ENCODE results near the gene SLC2A13. TPM values are rescaled to one million over a fixed set of nuclear protein-coding genes. Genes with fewer than 3 reads are reported as not detected.
"Not testable (repeated sequence)": the region's sequence is repeated elsewhere in the genome, so short reads cannot be mapped to it uniquely, and the experiment has no call there.

SLC2A13 gene
- total RNA-seq, 6 donors from 2014 or later, result 9.9 to 25.9 (median 16.0) TPM

GRCh38 chr12:39824505-39825212 is 281.2 kb downstream of the SLC2A13 start:
- TF ChIP-seq CTCF (IDR thresholded peaks at IDR 0.05) (no peak), EP300 (IDR thresholded peaks at IDR 0.05) (peak in 1 of 4 donors; percentile 17), POLR2AphosphoS5 (IDR thresholded peaks at IDR 0.05) (no peak), POLR2A (IDR thresholded peaks at IDR 0.05) (no peak)
- Histone ChIP-seq H3K27me3 (no peaks in the 10 kb centered on the region), H3K27ac (no peak overlapping the region), H3K4me3 (no peak overlapping the region), H3K36me3 (peaks cover 0 to under 1% (median 0%) of the 10 kb centered on the region in 4 donors), H3K9me3 (no peaks in the 10 kb centered on the region), H3K4me1 (peaks cover 0 to 3% (median 0%) of the 10 kb centered on the region in 4 donors)
- ATAC-seq (ENCODE audit: low FRiP score in 2 of 2), result peak in 1 of 2 donors; percentile 34
- 62 to 70% methylated on average over 3 of the region's 3 CpGs for WGBS, 2 donors
- peak in 1 of 2 donors; percentile 72 for DNase-seq

GRCh38 chr12:39816671-39817185 is 289.2 kb downstream of the SLC2A13 start:
- H3K36me3 ChIP-seq, result no peaks in the 10 kb centered on the region
- H3K4me3 ChIP-seq, result no peak overlapping the region
- DNase-seq (no peak), ATAC-seq (ENCODE audit: low FRiP score in 2 of 2) (no peak)
- H3K4me1 ChIP-seq, result no peaks in the 10 kb centered on the region
- H3K27me3 ChIP-seq, result no peaks in the 10 kb centered on the region
- H3K27ac ChIP-seq, result no peak overlapping the region
- H3K9me3 ChIP-seq, result no peaks in the 10 kb centered on the region
- no peak for TF ChIP-seq EP300 (IDR thresholded peaks at IDR 0.05)
- no peak for TF ChIP-seq POLR2AphosphoS5 (IDR thresholded peaks at IDR 0.05)
- TF ChIP-seq POLR2A (IDR thresholded peaks at IDR 0.05), result no peak
- TF ChIP-seq CTCF (IDR thresholded peaks at IDR 0.05), result no peak

- no peak for TF ChIP-seq POLR2AphosphoS5 (IDR thresholded peaks at IDR 0.05)
- TF ChIP-seq CTCF (IDR thresholded peaks at IDR 0.05), result no peak
- TF ChIP-seq POLR2A (IDR thresholded peaks at IDR 0.05), result no peak
- no peak for TF ChIP-seq EP300 (IDR thresholded peaks at IDR 0.05)
- no peak for ATAC-seq (ENCODE audit: low FRiP score in 2 of 2)
- Histone ChIP-seq H3K9me3 (no peaks in the 10 kb centered on the region), H3K36me3 (no peaks in the 10 kb centered on the region), H3K4me1 (no peaks in the 10 kb centered on the region), H3K27ac (no peak overlapping the region), H3K4me3 (no peak overlapping the region), H3K27me3 (no peaks in the 10 kb centered on the region)
- DNase-seq, result no peak
- WGBS, 2 donors, result 94 to 99% methylated on average over 2 of the region's 2 CpGs
These were observed 290.1 kb downstream of the SLC2A13 start for GRCh38 chr12:39815746-39816145.

- DNase-seq (no peak), ATAC-seq (ENCODE audit: low FRiP score in 2 of 2) (no peak)
- TF ChIP-seq EP300 (IDR thresholded peaks at IDR 0.05) (no peak), POLR2A (IDR thresholded peaks at IDR 0.05) (no peak), POLR2AphosphoS5 (IDR thresholded peaks at IDR 0.05) (no peak), CTCF (IDR thresholded peaks at IDR 0.05) (no peak)
- Histone ChIP-seq H3K4me1 (no peaks in the 10 kb centered on the region), H3K27me3 (no peaks in the 10 kb centered on the region), H3K27ac (no peak overlapping the region), H3K9me3 (peaks cover 0 to 4% (median 0%) of the 10 kb centered on the region in 4 donors), H3K36me3 (no peaks in the 10 kb centered on the region), H3K4me3 (no peak overlapping the region)
- WGBS, 2 donors, result 59 to 63% methylated on average over 2 of the region's 2 CpGs
These were observed 291.3 kb downstream of the SLC2A13 start for GRCh38 chr12:39814626-39815025.

- no peak overlapping the region for H3K4me3 ChIP-seq
- no peaks in the 10 kb centered on the region for H3K4me1 ChIP-seq
- no peak overlapping the region for H3K27ac ChIP-seq
- no peaks in the 10 kb centered on the region for H3K27me3 ChIP-seq
- no peak for DNase-seq
- no peaks in the 10 kb centered on the region for H3K36me3 ChIP-seq
- H3K9me3 ChIP-seq, result peaks cover 0 to 4% (median 0%) of the 10 kb centered on the region in 4 donors
- 75 to 79% methylated on average over 5 of the region's 5 CpGs for WGBS, 2 donors
- TF ChIP-seq POLR2A (IDR thresholded peaks at IDR 0.05) (no peak), CTCF (IDR thresholded peaks at IDR 0.05) (no peak), POLR2AphosphoS5 (IDR thresholded peaks at IDR 0.05) (no peak), EP300 (IDR thresholded peaks at IDR 0.05) (no peak)
- ATAC-seq (ENCODE audit: low FRiP score in 2 of 2), result no peak
These were observed 292.1 kb downstream of the SLC2A13 start for GRCh38 chr12:39813776-39814175.

GRCh38 chr12:39812456-39812855 is 293.4 kb downstream of the SLC2A13 start:
- 97 to 98% methylated on average over 10 of the region's 10 CpGs for WGBS, 2 donors
- not testable (repeated sequence) for H3K9me3 ChIP-seq; H3K27me3 ChIP-seq; H3K27ac ChIP-seq; H3K36me3 ChIP-seq; H3K4me3 ChIP-seq; H3K4me1 ChIP-seq; ATAC-seq (ENCODE audit: low FRiP score in 2 of 2); DNase-seq

All from upper lobe of left lung (tissue), 6 donors.